B cell (primary cell): Measurements from ENCODE around the gene ADO. TPM values are rescaled to one million over a fixed set of nuclear protein-coding genes. Genes with fewer than 3 reads are reported as not detected.
A peak's percentile ranks its signal among the peaks of the same experiment; 100 is the strongest.

ENCODE experiments used
- ATAC-seq: fragments of 200-7000 bp; cut with Tn5 transposase; one replicate; pipeline ENCODE4 v1.10.0; 2021; ENCODE audit warnings: low read depth, mild to moderate bottlenecking, moderate number of reproducible peaks, moderate library complexity
- CTCF ChIA-PET: fragments of 350-600 bp; sonication (Branson Sonifier 250); formaldehyde crosslinking; loops from one replicate; lab custom pipeline; 2021; ENCODE audit warnings: antibody characterized with exemption, inconsistent platforms; lab: Charles Lee
- POLR2A ChIA-PET: fragments of 350-600 bp; sonication (Branson Sonifier 250); formaldehyde crosslinking; loops from one replicate; lab custom pipeline; 2021; ENCODE audit warnings: antibody characterized with exemption; lab: Charles Lee
- DNase-seq: peaks from one replicate; pipeline ENCODE4 v3.0.0; 2013
- H2AFZ ChIP-seq: 2 replicates; pipeline ENCODE4 v1.6.1; 2012; ENCODE audit warnings: mild to moderate bottlenecking, low read depth, low read length; ENCODE audit not compliant: insufficient read depth, poor library complexity, severe bottlenecking
- H3K27ac ChIP-seq, 2 donors: 1 replicate in 1 of 2; 2 replicates in 1 of 2; pipeline ENCODE4 v1.5.1; 2012 to 2013; ENCODE audit warnings: low read length in 2 of 2, mild to moderate bottlenecking in 2 of 2, moderate library complexity in 1 of 2
- H3K27me3 ChIP-seq, 4 experiments: fragments of 200-600 bp in 1 of 4; sonication (generic) in 1 of 4; replicated peaks in 1 of 4; 1 replicate in 2 of 4; 2 replicates in 2 of 4; pipeline versions ENCODE4 v1.6.1 to v1.7.0; 2013 to 2016; ENCODE audit warnings: low read length in 3 of 4, mild to moderate bottlenecking in 2 of 4, mixed read lengths in 1 of 4, moderate library complexity in 1 of 4; ENCODE audit not compliant: insufficient read depth in 4 of 4, control insufficient read depth in 3 of 4; ENCODE audit errors: control extremely low read depth in 1 of 4
- H3K36me3 ChIP-seq, 2 experiments: replicated peaks in 1 of 2; 1 replicate in 1 of 2; 2 replicates in 1 of 2; pipeline versions ENCODE4 v1.6.1 to v1.7.1; 2013; ENCODE audit warnings: low read length in 1 of 2; ENCODE audit not compliant: insufficient read depth in 2 of 2, control insufficient read depth in 1 of 2; ENCODE audit errors: control extremely low read depth in 1 of 2, extremely low read depth in 1 of 2
- H3K4me1 ChIP-seq, 2 donors: fragments of 200-600 bp in 1 of 2; sonication (generic) in 1 of 2; 1 replicate in 1 of 2; 2 replicates in 1 of 2; pipeline versions ENCODE4 v1.5.1 to v1.6.1; 2013 to 2017; ENCODE audit warnings: low read length in 2 of 2; ENCODE audit not compliant: control insufficient read depth in 2 of 2, insufficient read depth in 2 of 2
- H3K4me2 ChIP-seq: replicated peaks from 2 replicates; pipeline ENCODE3; 2012; ENCODE audit warnings: mild to moderate bottlenecking, low read depth, low read length; ENCODE audit not compliant: poor library complexity, severe bottlenecking
- H3K4me3 ChIP-seq, 5 experiments: fragments of 200-600 bp in 1 of 5; sonication (generic) in 1 of 5; 1 replicate in 3 of 5; 2 replicates in 2 of 5; pipeline versions ENCODE4 v1.5.1 to v1.7.0; 2011 to 2016; ENCODE audit warnings: low read length in 4 of 5, mild to moderate bottlenecking in 4 of 5, low read depth in 2 of 5, control low read depth in 1 of 5, moderate library complexity in 1 of 5; ENCODE audit not compliant: insufficient read depth in 1 of 5; ENCODE audit errors: control extremely low read depth in 1 of 5, extremely low read depth in 1 of 5
- H3K79me2 ChIP-seq: fragments of 200-600 bp; sonication (generic); one replicate; pipeline ENCODE4 v1.6.0; 2016; ENCODE audit warnings: low read length; ENCODE audit not compliant: control insufficient read depth, insufficient read depth
- H3K9ac ChIP-seq: fragments of 200-600 bp; sonication (generic); 2 replicates; pipeline ENCODE4 v1.6.1; 2017; ENCODE audit warnings: mild to moderate bottlenecking, low read length, moderate library complexity
- H3K9me3 ChIP-seq, 3 donors: one replicate each; pipeline versions ENCODE4 v1.6.1 to v1.7.1; 2013; ENCODE audit warnings: low read length in 2 of 3; ENCODE audit not compliant: control insufficient read depth in 2 of 3, insufficient read depth in 1 of 3; ENCODE audit errors: control extremely low read depth in 1 of 3
- H4K20me1 ChIP-seq: 2 replicates; pipeline ENCODE4 v1.6.0; 2012; ENCODE audit warnings: mild to moderate bottlenecking, low read length; ENCODE audit not compliant: insufficient read depth, control insufficient read depth, poor library complexity, severe bottlenecking
- H3K27ac Mint-ChIP-seq: one replicate; pipeline ENCODE4 v1.8.0; 2021; ENCODE audit warnings: mixed read lengths
- H3K27me3 Mint-ChIP-seq: one replicate; pipeline ENCODE4 v1.8.0; 2021; ENCODE audit warnings: mixed read lengths
- H3K4me1 Mint-ChIP-seq: one replicate; pipeline ENCODE4 v1.8.0; 2021; ENCODE audit warnings: mixed read lengths
- H3K4me3 Mint-ChIP-seq: one replicate; pipeline ENCODE4 v1.8.0; 2021; ENCODE audit warnings: mixed read lengths
- H3K9me3 Mint-ChIP-seq: one replicate; pipeline ENCODE4 v1.8.0; 2022; ENCODE audit warnings: mixed read lengths; ENCODE audit not compliant: insufficient read depth
- CTCF ChIP-seq: fragments of 200-600 bp; IDR thresholded peaks from one replicate; pipeline ENCODE4 v1.8.0; 2022; ENCODE audit warnings: antibody characterized with exemption, mild to moderate bottlenecking
- EZH2 ChIP-seq: IDR thresholded peaks from 2 replicates; pipeline ENCODE4 v1.6.1; 2012; ENCODE audit warnings: borderline replicate concordance, low read depth, mild to moderate bottlenecking, moderate library complexity, low read length; ENCODE audit not compliant: insufficient read depth, poor library complexity, severe bottlenecking
- WGBS: methylation state at CpG from one replicate; pipeline ENCODE4 v1.1.5; 2013; ENCODE audit warnings: missing lambda C conversion rate; ENCODE audit not compliant: insufficient coverage; 5-methylcytosine and 5-hydroxymethylcytosine counted together
- intact Hi-C: fragments of 100-400 bp; cut with micrococcal nuclease; formaldehyde crosslinking; loops from one replicate; pipeline ENCODE4 v1.10.0; 2022
- polyA plus RNA-seq: library from polyadenylated mRNA; depleted of rRNA; stranded (reverse); fragments of >200 nt; gene quantifications from 2 replicates; pipeline ENCODE4 v1.2.3, GENCODE V29; 2012
- total RNA-seq, 2 donors: library from RNA; stranded (reverse); fragments of 120-200 nt in 1 of 2; gene quantifications; 1 replicate in 1 of 2; 2 replicates in 1 of 2; pipeline versions ENCODE4 v1.2.3 to v1.2.4, GENCODE V29; 2013 to 2022

The ADO gene
- total and polyA plus RNA-seq, 2 donors (not counting 1 experiment from before 2014, with no cell fraction given): 9.4 to 18.4 TPM

- no peak overlapping the region for H2AFZ ChIP-seq
- Mint-ChIP-seq H3K4me1 (peaks cover 18% of the 10 kb centered on the region), H3K27ac (no peak overlapping the region), H3K4me3 (no peak overlapping the region), H3K27me3 (peaks cover 12% of the 10 kb centered on the region), H3K9me3 (no peaks in the 10 kb centered on the region)
- no peaks in the 10 kb centered on the region for H3K36me3 ChIP-seq
- ChIA-PET CTCF (no interaction called here), POLR2A (no interaction called here)
- 92% methylated on average over 1 of the region's 1 CpG for WGBS
- peaks cover 0 to 1% (median 0%) of the 10 kb centered on the region in 3 donors for H3K9me3 ChIP-seq
- H3K4me1 ChIP-seq: peaks cover 10 to 18% of the 10 kb centered on the region in 2 donors
- no peak for DNase-seq
- no peak overlapping the region for H3K9ac ChIP-seq
- H3K27ac ChIP-seq: no peak overlapping the region
- ATAC-seq: no peak
- intact Hi-C loops: no loop called here
- no peak overlapping the region for H3K4me2 ChIP-seq
- no peaks in the 10 kb centered on the region for H4K20me1 ChIP-seq
- TF ChIP-seq CTCF (no peak), EZH2 (no peak)
- H3K79me2 ChIP-seq: no peaks in the 10 kb centered on the region
- no peak overlapping the region for H3K4me3 ChIP-seq
- H3K27me3 ChIP-seq: peaks cover 0 to 3% (median 2%) of the 10 kb centered on the region in 4 experiments
Observed at GRCh38 chr10:62754963-62755362, 49.6 kb upstream of the ADO start.

GRCh38 chr10:62755662-62756653 is 48.6 kb upstream of the ADO start:
- H3K79me2 ChIP-seq: no peaks in the 10 kb centered on the region
- ATAC-seq (no peak), DNase-seq (no peak)
- H3K36me3 ChIP-seq: no peaks in the 10 kb centered on the region
- H4K20me1 ChIP-seq: no peaks in the 10 kb centered on the region
- peaks cover 0 to 1% (median 0%) of the 10 kb centered on the region in 3 donors for H3K9me3 ChIP-seq
- intact Hi-C loops: no loop called here
- H3K4me1 ChIP-seq: peaks cover 17 to 18% of the 10 kb centered on the region in 2 donors
- Mint-ChIP-seq H3K27ac (no peak overlapping the region), H3K4me3 (no peak overlapping the region), H3K9me3 (no peaks in the 10 kb centered on the region), H3K27me3 (peaks cover 12% of the 10 kb centered on the region), H3K4me1 (peaks cover 22% of the 10 kb centered on the region)
- H3K27ac ChIP-seq: no peak overlapping the region
- TF ChIP-seq CTCF (no peak), EZH2 (no peak)
- peak overlapping the region; percentile 18 for H3K4me2 ChIP-seq
- POLR2A ChIA-PET: no interaction called here
- no peak overlapping the region for H3K4me3 ChIP-seq
- no peak overlapping the region for H3K9ac ChIP-seq
- CTCF ChIA-PET: no interaction called here
- H3K27me3 ChIP-seq: peaks cover 0 to 7% (median 3%) of the 10 kb centered on the region in 4 experiments
- WGBS: no CpG with 5 or more reads among the region's 8 CpGs
- no peak overlapping the region for H2AFZ ChIP-seq
